Measurements from ENCODE around the gene CDYL2.

- TF ChIP-seq CTCF (IDR thresholded peaks at IDR 0.05): no peak
- TF ChIP-seq POLR2A (IDR thresholded peaks at IDR 0.05): no peak
Observed at GRCh38 chr16:80667251-80667560, 137.2 kb downstream of the CDYL2 start.
